GM23338 (cell line): ENCODE measurements around the gene SHF.

Source experiments
- CREB1 ChIP-seq: fragments of 250-450 bp; sonication (Bioruptor Pico); IDR thresholded peaks from 2 replicates; pipeline ENCODE4 v1.5.0; 2020; ENCODE audit warnings: low read depth, mild to moderate bottlenecking, moderate library complexity
- CTCF ChIP-seq, 2 experiments: fragments of 200-600 bp in 1 of 2; sonication (generic) in 1 of 2; conservative IDR thresholded peaks; 2 replicates each; pipeline versions ENCODE4 v1.5.1 to v1.6.1; 2016 to 2017; ENCODE audit warnings: antibody characterized with exemption in 2 of 2, low read depth in 2 of 2, mild to moderate bottlenecking in 2 of 2, moderate library complexity in 1 of 2
- EZH2 ChIP-seq: fragments of 200-600 bp; sonication (generic); IDR thresholded peaks from one replicate; pipeline ENCODE4 v1.8.0; 2017; ENCODE audit warnings: antibody characterized with exemption, mild to moderate bottlenecking, low read depth; ENCODE audit not compliant: unreplicated experiment
- EZH2phosphoT487 ChIP-seq: fragments of 200-600 bp; sonication (generic); IDR thresholded peaks from one replicate; pipeline ENCODE4 v1.8.1; 2018; ENCODE audit warnings: antibody characterized with exemption; ENCODE audit not compliant: unreplicated experiment
- NANOG ChIP-seq: IDR thresholded peaks from 2 replicates; pipeline ENCODE4 v1.6.1; 2016; ENCODE audit warnings: antibody characterized with exemption, borderline replicate concordance
- POLR2AphosphoS5 ChIP-seq: IDR thresholded peaks from 2 replicates; pipeline ENCODE4 v1.6.1; 2016; ENCODE audit warnings: antibody characterized with exemption, low read depth
- REST ChIP-seq: IDR thresholded peaks from one replicate; pipeline ENCODE4 v1.6.1; 2018; ENCODE audit warnings: antibody characterized with exemption; ENCODE audit not compliant: unreplicated experiment
- ZNF114 ChIP-seq: fragments of 250-450 bp; sonication (Bioruptor Pico); IDR thresholded peaks from 2 replicates; pipeline ENCODE4 v1.5.0; 2020; ENCODE audit warnings: mild to moderate bottlenecking, moderate library complexity
- ZNF331 ChIP-seq: fragments of 250-450 bp; sonication (Bioruptor Pico); IDR thresholded peaks from 2 replicates; pipeline ENCODE4 v1.5.0; 2020; ENCODE audit warnings: low read depth, mild to moderate bottlenecking, moderate library complexity
- ZNF462 ChIP-seq: fragments of 250-450 bp; sonication (Bioruptor Pico); IDR thresholded peaks from 2 replicates; pipeline ENCODE4 v1.5.0; 2020; ENCODE audit warnings: mild to moderate bottlenecking, moderate library complexity

GRCh38 chr15:45164914-45165313 is 22.9 kb downstream of the SHF start:
- TF ChIP-seq REST, result no peak
- no peak for TF ChIP-seq CTCF (conservative IDR thresholded peaks at IDR 0.05; ENCODE audit: low read depth in 2 of 2)
- no peak for TF ChIP-seq NANOG
- TF ChIP-seq CREB1 (CRISPR knock-in tag), result no peak
- no peak for TF ChIP-seq ZNF462 (CRISPR knock-in tag)
- TF ChIP-seq EZH2, result no peak
- TF ChIP-seq EZH2phosphoT487, result no peak
- no peak for TF ChIP-seq POLR2AphosphoS5
- no peak for TF ChIP-seq ZNF114 (CRISPR knock-in tag)
- TF ChIP-seq ZNF331 (CRISPR knock-in tag), result no peak
